Pancreas (tissue), 10 donors: ENCODE data around the gene ACBD5. TPM values are rescaled to one million over a fixed set of nuclear protein-coding genes. Genes with fewer than 3 reads are reported as not detected.
A peak's percentile ranks its signal among the peaks of the same experiment; 100 is the strongest.

Experiments
- ATAC-seq, 4 donors: fragments of 200-7000 bp; cut with Tn5 transposase; one replicate each; pipeline versions ENCODE4 v1.8.0 to v1.9.1; 2020; ENCODE audit warnings: mild to moderate bottlenecking in 4 of 4, moderate library complexity in 4 of 4
- DNase-seq, 6 donors: peaks; one replicate each; pipeline ENCODE4 v3.0.0-alpha.2; 2020
- FAIRE-seq: peaks from 2 replicates; lab custom pipeline; 2012; peaks lifted over from hg19 to GRCh38; lab: Jason Lieb, UNC
- H3K27ac ChIP-seq, 4 donors: fragments of 200-600 bp; sonication (generic); 1 replicate in 3 of 4; 2 replicates in 1 of 4; pipeline versions ENCODE4 v1.5.0 to v1.8.0; 2020
- H3K27me3 ChIP-seq, 4 donors: fragments of 200-600 bp; one replicate each; pipeline ENCODE4 v1.8.0; 2021
- H3K36me3 ChIP-seq, 3 donors: fragments of 200-600 bp; sonication (generic) in 1 of 3; one replicate each; pipeline versions ENCODE4 v1.5.0 to v1.8.0; 2020 to 2021
- H3K4me1 ChIP-seq, 3 donors: fragments of 200-600 bp; one replicate each; pipeline ENCODE4 v1.8.0; 2021
- H3K4me3 ChIP-seq, 4 donors: fragments of 200-600 bp; sonication (generic) in 2 of 4; one replicate each; pipeline versions ENCODE4 v1.5.0 to v1.8.0; 2020 to 2021
- H3K9me3 ChIP-seq, 4 donors: fragments of 200-600 bp; one replicate each; pipeline ENCODE4 v1.8.0; 2021
- CTCF ChIP-seq, 4 donors: fragments of 200-600 bp; sonication (generic) in 3 of 4; IDR thresholded peaks; one replicate each; pipeline versions ENCODE4 v1.5.0 to v1.8.0; 2021; ENCODE audit warnings: antibody characterized with exemption in 4 of 4
- WGBS, 2 donors: extraction: QIAGEN DNeasy Blood & Tissue Kit; methylation state at CpG; one replicate each; pipeline ENCODE4 v1.1.7; 2013; 5-methylcytosine and 5-hydroxymethylcytosine counted together
- intact Hi-C, 3 donors: fragments of 100-400 bp; cut with DNase I; formaldehyde crosslinking; loops; one replicate each; pipeline versions ENCODE4 v1.11.1 to v1.14.2; 2022
- polyA plus RNA-seq, 2 donors: library from polyadenylated mRNA; stranded (reverse); fragments of 200-250 nt; gene quantifications; one replicate each; pipeline ENCODE4 v1.2.3, GENCODE V29; 2013
- total RNA-seq, 6 donors: library from RNA; stranded (reverse); fragmentation: NEBNext Ultra II Directional in 4 of 6; extraction: Animal tissue kit (Norgen Biotek cat#: 25700) in 4 of 6; gene quantifications; one replicate each; pipeline versions ENCODE4 v1.2.1 to v1.2.4, GENCODE V29; 2021 to 2023
- donor health status: healthy with polysubstance abuse.
- donor health status: DM: no; HTN: no; CAD: no; lungs with moderate emphysema.
- donor health status: DM: no; HTN: no; CAD: no.
- donor health status: control.
- donor health status: control.
- donor health status: Bipolar disorder and iron deficiency.
- donor health status: DM: yes; HTN: yes; CAD: no.
- donor health status: DM: no; HTN: no; CAD: no.
- donor health status: DM: no; HTN: no; CAD: no.
- donor health status: DM: yes; HTN: yes; CAD: no.

Gene ACBD5
- total and polyA plus RNA-seq, 8 donors = 5.2 to 14.7 (median 9.2) TPM

- peak within 1 kb of the TSS; percentile 96 to 99 (median 98) for H3K27ac ChIP-seq
- peaks cover 0 to 20% (median 13%) of the 10 kb centered on the region in 3 donors for H3K4me1 ChIP-seq
- intact Hi-C loops = no loop called here
- FAIRE-seq (no peak), DNase-seq (peak; percentile 89 to 96 (median 92)), ATAC-seq (peak; percentile 90 to 95 (median 92))
- H3K9me3 ChIP-seq = no peaks in the 10 kb centered on the region
- TF ChIP-seq CTCF (IDR thresholded peaks at IDR 0.05) = no peak
- peaks cover 0 to 3% (median 0%) of the 10 kb centered on the region in 3 donors for H3K36me3 ChIP-seq
- peak within 1 kb of the TSS; percentile 52 to 86 (median 83) for H3K4me3 ChIP-seq
- WGBS, 2 donors = 0% methylated on average over 53 to 55 of the region's 55 CpGs
- H3K27me3 ChIP-seq = no peaks in the 10 kb centered on the region
These were observed 85.4 kb downstream of the ACBD5 start, which contains the start of gene MASTL for GRCh38 chr10:27155066-27155754. TSS of gene MASTL (plus strand) at chr10:27155352. CDS start at chr10:27155427, 75 bp downstream.

DNA sequence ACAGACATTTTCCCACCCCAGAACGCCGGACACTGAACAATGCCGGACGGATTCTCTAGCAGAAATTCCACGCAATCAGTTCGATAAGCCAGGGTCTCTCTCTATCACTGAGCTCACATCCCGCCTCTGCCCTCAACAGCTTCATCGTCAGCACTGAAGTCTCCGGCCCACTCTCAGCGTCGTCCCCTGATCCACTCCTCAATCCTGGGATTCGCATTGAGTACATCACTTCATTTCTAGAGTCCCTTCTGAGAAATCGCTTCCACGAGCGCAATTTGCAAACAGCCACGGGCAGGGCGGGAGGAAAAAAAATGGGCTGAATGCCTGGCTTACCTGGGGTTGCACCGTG lies 86.8 kb downstream of the ACBD5 start:
- DNase-seq (no peak), ATAC-seq (peak; percentile 3 to 6 (median 5)), FAIRE-seq (no peak)
- peaks cover 0 to 20% (median 13%) of the 10 kb centered on the region in 3 donors for H3K4me1 ChIP-seq
- TF ChIP-seq CTCF (IDR thresholded peaks at IDR 0.05) = no peak
- H3K4me3 ChIP-seq = peak overlapping the region; percentile 52 to 86 (median 83)
- H3K27ac ChIP-seq = peak overlapping the region; percentile 96 to 99 (median 98)
- no peaks in the 10 kb centered on the region for H3K36me3 ChIP-seq
- no peaks in the 10 kb centered on the region for H3K9me3 ChIP-seq
- intact Hi-C loops = no loop called here
- WGBS, 2 donors = 0 to 1% methylated on average over 18 of the region's 18 CpGs
- H3K27me3 ChIP-seq = no peaks in the 10 kb centered on the region

DNA sequence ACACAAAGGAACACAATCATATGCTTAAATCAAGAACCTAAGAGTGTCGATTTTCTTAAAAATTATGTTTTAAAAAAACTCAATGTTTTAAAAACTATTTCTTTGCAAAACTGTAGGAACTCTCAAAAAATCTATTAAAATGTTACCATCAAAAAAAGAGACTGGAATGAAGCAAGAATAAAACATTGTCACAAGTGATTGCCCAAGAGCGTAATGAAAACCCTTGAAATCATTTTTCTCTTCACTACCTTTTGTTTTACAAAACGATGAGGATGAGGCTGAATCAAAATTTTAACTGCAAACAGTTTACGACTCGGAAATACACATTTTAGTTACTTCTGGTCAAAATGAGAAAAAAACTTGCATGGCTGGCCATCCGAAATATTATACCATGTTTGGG lies 87.3 kb downstream of the ACBD5 start:
- no peak for ATAC-seq
- WGBS, 2 donors = 1 to 3% methylated on average over 6 of the region's 6 CpGs
- no peak for DNase-seq
- TF ChIP-seq CTCF (IDR thresholded peaks at IDR 0.05) = no peak
- H3K9me3 ChIP-seq = no peaks in the 10 kb centered on the region
- no peaks in the 10 kb centered on the region for H3K27me3 ChIP-seq
- intact Hi-C loops = no loop called here
- H3K36me3 ChIP-seq = no peaks in the 10 kb centered on the region
- FAIRE-seq = no peak
- peaks cover 0 to 20% (median 13%) of the 10 kb centered on the region in 3 donors for H3K4me1 ChIP-seq
- H3K4me3 ChIP-seq = peak overlapping the region; percentile 52 to 86 (median 83)
- H3K27ac ChIP-seq = peak overlapping the region in 2 of 4 donors; percentile 99

DNA sequence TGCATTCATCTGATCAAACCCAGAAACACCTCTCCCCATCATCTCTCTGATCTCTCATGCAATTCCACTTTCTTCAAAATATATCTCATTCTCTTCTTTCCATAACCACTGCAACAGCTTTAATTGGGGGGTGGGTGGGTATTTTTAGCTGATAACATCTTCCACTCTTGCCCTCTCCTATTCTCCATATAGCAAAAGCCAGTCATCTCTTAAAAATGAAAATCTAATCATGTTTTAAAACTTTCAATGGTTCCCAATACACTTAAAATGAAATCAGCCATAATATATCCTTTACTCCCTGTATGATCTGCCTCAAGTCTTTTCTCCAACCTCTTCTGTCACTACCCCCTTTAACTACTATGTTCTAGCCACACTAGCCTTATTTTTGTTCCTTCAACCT lies 87.9 kb downstream of the ACBD5 start:
- Histone ChIP-seq H3K36me3 (peaks cover 0 to 3% (median 0%) of the 10 kb centered on the region in 3 donors), H3K4me1 (peaks cover 0 to 20% (median 13%) of the 10 kb centered on the region in 3 donors), H3K27ac (no peak overlapping the region), H3K27me3 (no peaks in the 10 kb centered on the region), H3K4me3 (peak overlapping the region in 3 of 4 donors; percentile 52 to 86 (median 83)), H3K9me3 (no peaks in the 10 kb centered on the region)
- FAIRE-seq (no peak), ATAC-seq (no peak), DNase-seq (no peak)
- TF ChIP-seq CTCF (IDR thresholded peaks at IDR 0.05) = no peak
- intact Hi-C loops = no loop called here

GRCh38 chr10:27150261-27150660 lies 90.3 kb downstream of the ACBD5 start:
- DNase-seq (no peak), ATAC-seq (no peak), FAIRE-seq (no peak)
- intact Hi-C loops = no loop called here
- H3K27me3 ChIP-seq = no peaks in the 10 kb centered on the region
- no peaks in the 10 kb centered on the region for H3K9me3 ChIP-seq
- peaks cover 0 to 14% (median 13%) of the 10 kb centered on the region in 3 donors for H3K4me1 ChIP-seq
- no peak for TF ChIP-seq CTCF (IDR thresholded peaks at IDR 0.05)
- no peak overlapping the region for H3K4me3 ChIP-seq
- WGBS, 2 donors = 69 to 81% methylated on average over 1 of the region's 1 CpG
- H3K36me3 ChIP-seq = peaks cover 0 to 24% (median 4%) of the 10 kb centered on the region in 3 donors
- no peak overlapping the region for H3K27ac ChIP-seq
